Adipose tissue (tissue), 3 donors: ENCODE data around the gene PLK3. TPM values are rescaled to one million over a fixed set of nuclear protein-coding genes. Genes with fewer than 3 reads are reported as not detected.

Experiments used
- H3K27ac ChIP-seq: one replicate; pipeline ENCODE4 v1.5.1; 2013; ENCODE audit warnings: low read depth, low read length
- WGBS, 3 donors: extraction: QIAGEN DNeasy Blood & Tissue Kit; methylation state at CpG; one replicate each; pipeline ENCODE4 v1.1.7; 2013; 5-methylcytosine and 5-hydroxymethylcytosine counted together
- polyA plus RNA-seq, 3 donors: library from polyadenylated mRNA; stranded (reverse); fragments of 200-250 nt; gene quantifications; one replicate each; pipeline ENCODE4 v1.2.3, GENCODE V29; 2013
- donor health status: healthy with polysubstance abuse.
- donor health status: Bipolar disorder and iron deficiency.
- donor health status: healthy.

PLK3 gene
- polyA plus RNA-seq, 3 donors: 6.7 to 50.9 (median 39.8) TPM

- no peak overlapping the region for H3K27ac ChIP-seq
- WGBS, 3 donors: 57 to 75% (median 70%) methylated on average over 16 of the region's 16 CpGs
These were observed 42.3 kb downstream of the PLK3 start for GRCh38 chr1:44842486-44842861.

GRCh38 chr1:44842862-44843655 is 42.9 kb downstream of the PLK3 start, which contains the start of gene PTCH2:
TSS of gene PTCH2 (minus strand) at chr1:44843253. CDS start at chr1:44842932, 321 bp downstream.
- WGBS, 3 donors: 2 to 5% (median 2%) methylated on average over 50 to 72 of the region's 72 CpGs
- no peak within 1 kb of the TSS for H3K27ac ChIP-seq

GRCh38 chr1:44846985-44847384 is 46.8 kb downstream of the PLK3 start:
- no peak overlapping the region for H3K27ac ChIP-seq
- 88 to 92% (median 90%) methylated on average over 1 of the region's 1 CpG for WGBS, 3 donors

GRCh38 chr1:44847845-44848244 is 47.7 kb downstream of the PLK3 start:
- WGBS, 3 donors: 75 to 89% (median 85%) methylated on average over 1 of the region's 1 CpG
- H3K27ac ChIP-seq: no peak overlapping the region

GRCh38 chr1:44848456-44849181 is 48.4 kb downstream of the PLK3 start:
- no peak overlapping the region for H3K27ac ChIP-seq
- WGBS, 3 donors: 78 to 85% (median 83%) methylated on average over 7 of the region's 7 CpGs

- no peak overlapping the region for H3K27ac ChIP-seq
- WGBS, 3 donors: 86 to 89% (median 87%) methylated on average over 2 of the region's 2 CpGs
These were observed 49.5 kb downstream of the PLK3 start for GRCh38 chr1:44849575-44850132.

GRCh38 chr1:44851308-44851707 is 51.1 kb downstream of the PLK3 start:
- no peak overlapping the region for H3K27ac ChIP-seq
- 94 to 100% (median 100%) methylated on average over 1 of the region's 1 CpG for WGBS, 3 donors

GRCh38 chr1:44853201-44853600 is 53.0 kb downstream of the PLK3 start:
- H3K27ac ChIP-seq: no peak overlapping the region
- 96 to 99% (median 99%) methylated on average over 6 of the region's 6 CpGs for WGBS, 3 donors

- WGBS, 3 donors: 58 to 100% (median 84%) methylated on average over 1 of the region's 1 CpG
- H3K27ac ChIP-seq: no peak overlapping the region
These were observed 54.8 kb downstream of the PLK3 start for GRCh38 chr1:44854970-44855369.

Other genes starting within 250 kb of the PLK3 start
- gene TMEM53, start 125.9 kb upstream of the PLK3 start, polyA plus RNA-seq: 10 to 100 TPM in 2 of 3 donors, 1 to 10 TPM in 1; 9.0 to 24.6 (median 13.3) TPM
- 1 to 10 TPM in 2 of 3 donors, under 1 TPM in 1; 0.56 to 5.1 (median 4.4) TPM for gene ARMH1, start 125.7 kb upstream of the PLK3 start, polyA plus RNA-seq
- not detected for gene RNU5D-1, start 69.2 kb upstream of the PLK3 start, polyA plus RNA-seq
- gene KIF2C, start 60.5 kb upstream of the PLK3 start, polyA plus RNA-seq: under 1 TPM; 0.18 to 0.45 (median 0.45) TPM
- 1,000 to 10,000 TPM; 1,595 to 3,591 (median 2,179) TPM for gene RPS8, start 24.8 kb upstream of the PLK3 start, polyA plus RNA-seq
- under 1 TPM in 2 of 3 donors, not detected in 1; 0.16 to 0.21 TPM for gene BEST4, start 12.2 kb upstream of the PLK3 start, polyA plus RNA-seq
- gene DYNLT4, start 7.0 kb downstream of the PLK3 start, polyA plus RNA-seq: under 1 TPM in 2 of 3 donors, not detected in 1; 0.25 to 0.74 TPM
- gene BTBD19, start 8.1 kb downstream of the PLK3 start, polyA plus RNA-seq: 10 to 100 TPM in 2 of 3 donors, 1 to 10 TPM in 1; 1.6 to 12.0 (median 10.8) TPM
- under 1 TPM; 0.26 to 0.56 (median 0.37) TPM for gene PTCH2, start 42.9 kb downstream of the PLK3 start, polyA plus RNA-seq
- 10 to 100 TPM; 13.5 to 28.0 (median 17.7) TPM for gene EIF2B3, start 186.2 kb downstream of the PLK3 start, polyA plus RNA-seq
- 10 to 100 TPM; 32.6 to 45.7 (median 34.2) TPM for gene HECTD3, start 210.9 kb downstream of the PLK3 start, polyA plus RNA-seq
- gene UROD, start 211.9 kb downstream of the PLK3 start, polyA plus RNA-seq: 100 to 1,000 TPM in 2 of 3 donors, 10 to 100 TPM in 1; 34.7 to 104 (median 101) TPM